Prostate gland (tissue), 2 donors: ENCODE measurements around the gene SLC24A3. TPM values are rescaled to one million over a fixed set of nuclear protein-coding genes. Genes with fewer than 3 reads are reported as not detected.

Experiments
- DNase-seq: peaks from one replicate; pipeline ENCODE4 v3.0.0-alpha.2; 2019; ENCODE audit warnings: low spot score
- H3K27ac ChIP-seq, 2 donors: fragments of 200-600 bp; sonication (generic); 2 replicates each; pipeline ENCODE4 v1.5.1; 2017 to 2019
- H3K27me3 ChIP-seq: fragments of 200-600 bp; sonication (generic); replicated peaks from 2 replicates; pipeline ENCODE4 v1.5.1; 2019; ENCODE audit not compliant: insufficient read depth
- H3K36me3 ChIP-seq, 2 donors: fragments of 200-600 bp; sonication (generic); 1 replicate in 1 of 2; 2 replicates in 1 of 2; pipeline versions ENCODE4 v1.5.1 to v1.8.1; 2017 to 2019
- H3K4me1 ChIP-seq: fragments of 200-600 bp; sonication (generic); replicated peaks from 2 replicates; pipeline ENCODE4 v1.5.1; 2019
- H3K4me3 ChIP-seq, 2 donors: fragments of 200-600 bp; sonication (generic); 2 replicates each; pipeline ENCODE4 v1.5.1; 2017 to 2019
- H3K9me3 ChIP-seq: fragments of 200-600 bp; sonication (generic); 2 replicates; pipeline ENCODE4 v1.5.1; 2017
- CTCF ChIP-seq, 4 experiments: fragments of 200-600 bp in 2 of 4; fragments of 450-650 bp in 2 of 4; sonication (generic) in 2 of 4; IDR thresholded peaks; 1 replicate in 3 of 4; 2 replicates in 1 of 4; pipeline ENCODE4 v1.5.1; 2016 to 2019; ENCODE audit warnings: antibody characterized with exemption in 4 of 4, mild to moderate bottlenecking in 2 of 4, moderate library complexity in 2 of 4
- POLR2A ChIP-seq: fragments of 450-650 bp; IDR thresholded peaks from one replicate; pipeline ENCODE4 v1.6.1; 2016; ENCODE audit warnings: antibody characterized with exemption, mild to moderate bottlenecking
- POLR2AphosphoS5 ChIP-seq: sonication (generic); formaldehyde crosslinking; IDR thresholded peaks from one replicate; pipeline ENCODE4 v1.6.1; 2017; ENCODE audit warnings: antibody characterized with exemption
- WGBS: methylation state at CpG from one replicate; pipeline ENCODE4 v1.1.5; 2018; 5-methylcytosine and 5-hydroxymethylcytosine counted together
- intact Hi-C: fragments of 100-400 bp; cut with DNase I; formaldehyde crosslinking; loops from one replicate; pipeline ENCODE4 v1.14.2; 2022
- total RNA-seq, 2 donors: library from RNA; depleted of rRNA; stranded (reverse); fragments of >200 nt; gene quantifications; one replicate each; pipeline ENCODE4 v1.1.0, GENCODE V29; 2016

Gene SLC24A3
- total RNA-seq, 2 donors from 2014 or later = 4.6 to 8.0 TPM

GRCh38 chr20:19765266-19765665, 552.8 kb downstream of the SLC24A3 start:
- DNase-seq = no peak
- WGBS = 94% methylated on average over 2 of the region's 2 CpGs
- H3K36me3 ChIP-seq = no peaks in the 10 kb centered on the region

GRCh38 chr20:19765913-19766312, 553.5 kb downstream of the SLC24A3 start:
- H3K4me3 ChIP-seq = no peak overlapping the region
- H3K9me3 ChIP-seq = no peaks in the 10 kb centered on the region
- no peak overlapping the region for H3K27ac ChIP-seq
- no peaks in the 10 kb centered on the region for H3K4me1 ChIP-seq
- intact Hi-C loops = no loop called here
- H3K36me3 ChIP-seq = no peaks in the 10 kb centered on the region
- TF ChIP-seq POLR2AphosphoS5 = no peak
- TF ChIP-seq CTCF (IDR thresholded peaks at IDR 0.05) = no peak
- H3K27me3 ChIP-seq = no peaks in the 10 kb centered on the region
- WGBS = 91% methylated on average over 4 of the region's 4 CpGs
- no peak for DNase-seq

More at GRCh38 chr20:19765266-19765665, 552.8 kb downstream of the SLC24A3 start:
- H3K27ac ChIP-seq = no peak overlapping the region
- intact Hi-C loops = no loop called here
- no peak for TF ChIP-seq POLR2A
- no peak for TF ChIP-seq POLR2AphosphoS5
- no peak for TF ChIP-seq CTCF (IDR thresholded peaks at IDR 0.05)
- H3K4me1 ChIP-seq = no peaks in the 10 kb centered on the region
- H3K27me3 ChIP-seq = no peaks in the 10 kb centered on the region
- no peaks in the 10 kb centered on the region for H3K9me3 ChIP-seq
- H3K4me3 ChIP-seq = no peak overlapping the region

- TF ChIP-seq POLR2A (no peak), CTCF (IDR thresholded peaks at IDR 0.05) (no peak), POLR2AphosphoS5 (no peak)
- no peak overlapping the region for H3K4me3 ChIP-seq
- intact Hi-C loops = no loop called here
- 50% methylated on average over 4 of the region's 4 CpGs for WGBS
- no peaks in the 10 kb centered on the region for H3K27me3 ChIP-seq
- no peak overlapping the region for H3K27ac ChIP-seq
- no peaks in the 10 kb centered on the region for H3K9me3 ChIP-seq
- no peaks in the 10 kb centered on the region for H3K36me3 ChIP-seq
- no peak for DNase-seq
- H3K4me1 ChIP-seq = no peaks in the 10 kb centered on the region
These were observed 554.6 kb downstream of the SLC24A3 start for GRCh38 chr20:19767070-19767469.

- TF ChIP-seq POLR2AphosphoS5 = no peak
- no peak for TF ChIP-seq CTCF (IDR thresholded peaks at IDR 0.05)
- TF ChIP-seq POLR2A = no peak
- Histone ChIP-seq H3K27ac (no peak overlapping the region), H3K27me3 (no peaks in the 10 kb centered on the region), H3K36me3 (no peaks in the 10 kb centered on the region), H3K4me1 (no peaks in the 10 kb centered on the region), H3K4me3 (no peak overlapping the region), H3K9me3 (no peaks in the 10 kb centered on the region)
- WGBS = 93% methylated on average over 7 of the region's 7 CpGs
- DNase-seq = no peak
- intact Hi-C loops = no loop called here
These were observed 555.9 kb downstream of the SLC24A3 start for GRCh38 chr20:19768325-19768842.

GRCh38 chr20:19769507-19769906, 557.1 kb downstream of the SLC24A3 start:
- 87% methylated on average over 2 of the region's 2 CpGs for WGBS
- Histone ChIP-seq H3K27me3 (no peaks in the 10 kb centered on the region), H3K4me1 (no peaks in the 10 kb centered on the region), H3K4me3 (no peak overlapping the region), H3K36me3 (no peaks in the 10 kb centered on the region), H3K9me3 (no peaks in the 10 kb centered on the region), H3K27ac (no peak overlapping the region)
- TF ChIP-seq POLR2AphosphoS5 = no peak
- no peak for TF ChIP-seq POLR2A
- TF ChIP-seq CTCF (IDR thresholded peaks at IDR 0.05) = no peak
- DNase-seq = no peak
- intact Hi-C loops = no loop called here
